Right forelimb (tissue), 1 donor: ENCODE data around the gene BCKDHB.
"Not testable (repeated sequence)": the region's sequence is repeated elsewhere in the genome, so short reads cannot be mapped to it uniquely, and the experiment has no call there.

Source experiments
- DNase-seq: peaks from one replicate; pipeline ENCODE4 v3.0.0-alpha.2; 2018

BCKDHB gene

GRCh38 chr6:80211286-80211685 is 104.8 kb downstream of the BCKDHB start:
- DNase-seq: no peak

GRCh38 chr6:80211890-80212289 is 105.4 kb downstream of the BCKDHB start:
- DNase-seq: not testable (repeated sequence)

- no peak for DNase-seq
These were observed 108.1 kb downstream of the BCKDHB start for GRCh38 chr6:80214436-80215022.

GRCh38 chr6:80215063-80215462 is 108.6 kb downstream of the BCKDHB start:
- DNase-seq: no peak

GRCh38 chr6:80217794-80218193 is 111.3 kb downstream of the BCKDHB start:
- no peak for DNase-seq

GRCh38 chr6:80223743-80224212 is 117.3 kb downstream of the BCKDHB start:
- DNase-seq: no peak

- no peak for DNase-seq
These were observed 119.7 kb downstream of the BCKDHB start for GRCh38 chr6:80226151-80226550.

GRCh38 chr6:80226699-80227098 is 120.2 kb downstream of the BCKDHB start:
- DNase-seq: no peak

- DNase-seq: no peak
These were observed 121.2 kb downstream of the BCKDHB start for GRCh38 chr6:80227545-80228105.

- DNase-seq: no peak
These were observed 126.8 kb downstream of the BCKDHB start for GRCh38 chr6:80233262-80233661.

GRCh38 chr6:80233958-80234357 is 127.5 kb downstream of the BCKDHB start:
- DNase-seq: no peak

- no peak for DNase-seq
These were observed 127.9 kb downstream of the BCKDHB start for GRCh38 chr6:80234401-80234800.

GRCh38 chr6:80234908-80235307 is 128.4 kb downstream of the BCKDHB start:
- no peak for DNase-seq

GRCh38 chr6:80235647-80236046 is 129.2 kb downstream of the BCKDHB start:
- no peak for DNase-seq

- not testable (repeated sequence) for DNase-seq
These were observed 132.3 kb downstream of the BCKDHB start for GRCh38 chr6:80238754-80239153.

GRCh38 chr6:80245043-80245442 is 138.6 kb downstream of the BCKDHB start:
- DNase-seq: no peak

- DNase-seq: no peak
These were observed 143.4 kb downstream of the BCKDHB start for GRCh38 chr6:80249897-80250296.

GRCh38 chr6:80250391-80250997 is 144.0 kb downstream of the BCKDHB start:
- DNase-seq: no peak

GRCh38 chr6:80251321-80251720 is 144.8 kb downstream of the BCKDHB start:
- no peak for DNase-seq

- DNase-seq: no peak
These were observed 148.2 kb downstream of the BCKDHB start for GRCh38 chr6:80254716-80255115.

- no peak for DNase-seq
These were observed 150.2 kb downstream of the BCKDHB start for GRCh38 chr6:80256691-80257090.

GRCh38 chr6:80259118-80259517 is 152.6 kb downstream of the BCKDHB start:
- no peak for DNase-seq

GRCh38 chr6:80263585-80263984 is 157.1 kb downstream of the BCKDHB start:
- DNase-seq: no peak
